ENCODE measurements around the gene CYP24A1. TPM values are rescaled to one million over a fixed set of nuclear protein-coding genes. Genes with fewer than 3 reads are reported as not detected.

Gene CYP24A1
- polyA plus RNA-seq, 1 donor (not counting 4 experiments of a cell fraction or from before 2014, with no cell fraction given) = 18.2 TPM

DNA sequence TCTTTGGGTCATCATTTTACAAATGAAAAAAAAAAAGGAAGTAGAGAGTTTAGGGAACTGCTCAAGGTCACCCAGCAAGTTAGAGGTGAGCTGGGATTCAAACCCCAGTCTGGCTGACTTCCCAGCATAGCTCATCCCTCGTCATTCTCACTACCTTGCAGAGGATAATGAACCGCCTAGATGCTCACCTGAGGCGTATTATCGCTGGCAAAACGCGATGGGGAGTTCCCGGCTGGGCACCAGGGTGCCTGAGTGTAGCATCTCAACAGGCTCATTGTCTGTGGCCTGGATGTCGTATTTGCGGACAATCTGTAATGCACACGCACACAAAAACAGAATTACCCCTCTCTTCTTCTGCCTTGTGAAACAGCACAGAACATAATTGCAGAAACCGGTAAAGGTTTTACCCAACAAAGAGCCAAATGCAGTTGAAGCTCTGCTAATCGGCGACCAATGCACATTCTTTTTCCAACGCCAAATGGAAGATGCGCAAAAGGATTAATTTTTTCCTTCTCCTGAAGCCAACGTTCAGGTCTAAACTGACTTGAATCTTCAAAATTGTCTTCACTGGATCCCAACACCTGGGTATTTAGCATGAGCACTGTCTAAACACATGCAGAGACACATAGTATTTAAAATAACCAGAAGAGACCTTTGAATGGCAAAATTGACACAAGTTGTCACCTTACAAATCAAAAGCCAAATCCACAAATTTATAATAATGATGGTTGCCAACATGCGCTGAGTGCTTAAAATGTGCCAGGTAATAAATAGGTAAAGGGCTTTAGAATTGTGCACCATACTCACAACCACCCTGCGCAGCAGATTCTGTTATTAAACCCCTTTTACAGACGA is 16.6 kb downstream of the CYP24A1 start:
- dilution Hi-C loops (cut with MboI; ENCODE audit: extremely low pct_ligation_motif_present, low sequenced_read_pairs) = no loop called here
- H3K36me3 ChIP-seq (ENCODE audit: control insufficient read depth in 2 of 2, extremely low read depth in 1 of 2, insufficient read depth in 2 of 2, low read length in 2 of 2) = no peaks in the 10 kb centered on the region
- no peak overlapping the region for H3K27ac ChIP-seq (ENCODE audit: control insufficient read depth, insufficient read depth, low read length)
- TF ChIP-seq EZH2 (IDR thresholded peaks at IDR 0.05; ENCODE audit: low read length) = no peak
- TF ChIP-seq, protein P1, sequence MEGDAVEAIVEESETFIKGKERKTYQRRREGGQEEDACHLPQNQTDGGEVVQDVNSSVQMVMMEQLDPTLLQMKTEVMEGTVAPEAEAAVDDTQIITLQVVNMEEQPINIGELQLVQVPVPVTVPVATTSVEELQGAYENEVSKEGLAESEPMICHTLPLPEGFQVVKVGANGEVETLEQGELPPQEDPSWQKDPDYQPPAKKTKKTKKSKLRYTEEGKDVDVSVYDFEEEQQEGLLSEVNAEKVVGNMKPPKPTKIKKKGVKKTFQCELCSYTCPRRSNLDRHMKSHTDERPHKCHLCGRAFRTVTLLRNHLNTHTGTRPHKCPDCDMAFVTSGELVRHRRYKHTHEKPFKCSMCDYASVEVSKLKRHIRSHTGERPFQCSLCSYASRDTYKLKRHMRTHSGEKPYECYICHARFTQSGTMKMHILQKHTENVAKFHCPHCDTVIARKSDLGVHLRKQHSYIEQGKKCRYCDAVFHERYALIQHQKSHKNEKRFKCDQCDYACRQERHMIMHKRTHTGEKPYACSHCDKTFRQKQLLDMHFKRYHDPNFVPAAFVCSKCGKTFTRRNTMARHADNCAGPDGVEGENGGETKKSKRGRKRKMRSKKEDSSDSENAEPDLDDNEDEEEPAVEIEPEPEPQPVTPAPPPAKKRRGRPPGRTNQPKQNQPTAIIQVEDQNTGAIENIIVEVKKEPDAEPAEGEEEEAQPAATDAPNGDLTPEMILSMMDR (optimal IDR thresholded peaks at IDR 0.05 in 1 of 3, IDR thresholded peaks at IDR 0.05 in 1 of 3, conservative IDR thresholded peaks at IDR 0.05 in 1 of 3; ENCODE audit: extremely low read depth in 1 of 3, insufficient read depth in 2 of 3, low read length in 3 of 3) = no peak
- no peak overlapping the region for H3K9ac ChIP-seq (ENCODE audit: control insufficient read depth, extremely low read depth, insufficient read depth, low read length)
- H4K20me1 ChIP-seq (ENCODE audit: control insufficient read depth, extremely low read depth, insufficient read depth, low read length) = no peaks in the 10 kb centered on the region
- no peaks in the 10 kb centered on the region for H3K79me2 ChIP-seq (ENCODE audit: control insufficient read depth, insufficient read depth, low read length)
- no peaks in the 10 kb centered on the region for H3K9me1 ChIP-seq (ENCODE audit: control insufficient read depth, extremely low read depth, insufficient read depth, low read length)
- no peaks in the 10 kb centered on the region for H3K27me3 ChIP-seq (ENCODE audit: control insufficient read depth, extremely low read depth, insufficient read depth, low read length)
- no peak overlapping the region for H2AFZ ChIP-seq (ENCODE audit: control insufficient read depth, low read length)
- no peak overlapping the region for H3K4me2 ChIP-seq (ENCODE audit: control insufficient read depth, extremely low read depth, insufficient read depth, low read depth, low read length)
- no peaks in the 10 kb centered on the region for H3K9me3 ChIP-seq (ENCODE audit: control insufficient read depth, low read depth, low read length)
- H3K4me1 ChIP-seq (ENCODE audit: control insufficient read depth, extremely low read depth, insufficient read depth, low read length) = peaks cover 11% of the 10 kb centered on the region
- no peak for FAIRE-seq
- DNase-seq (ENCODE audit: low read depth, low spot score) = no peak
- no peak overlapping the region for H3K4me3 ChIP-seq (ENCODE audit: control insufficient read depth in 2 of 3, extremely low read depth in 1 of 3, insufficient read depth in 2 of 3, low read depth in 1 of 3, low read length in 3 of 3)

DNA sequence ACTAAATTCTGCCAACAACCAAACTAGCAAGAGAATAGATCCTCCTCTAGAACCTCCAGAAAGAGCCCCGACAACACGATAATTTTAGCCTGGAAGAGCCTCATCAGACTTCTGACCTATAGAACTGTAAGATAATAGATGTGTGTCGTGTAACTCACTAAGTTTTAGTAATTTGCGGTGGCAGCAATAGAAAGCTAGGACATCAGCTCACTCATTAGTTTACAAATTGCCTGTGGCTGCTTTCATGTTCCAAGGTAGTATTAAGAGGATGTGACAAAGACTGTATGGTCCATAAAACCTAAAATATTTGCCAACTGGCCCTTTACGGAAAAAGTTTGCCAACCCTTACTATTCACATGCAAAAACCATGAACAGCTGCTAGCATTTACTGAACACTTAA is 17.3 kb downstream of the CYP24A1 start:
- no peaks in the 10 kb centered on the region for H3K9me3 ChIP-seq (ENCODE audit: control insufficient read depth, low read depth, low read length)
- no peaks in the 10 kb centered on the region for H4K20me1 ChIP-seq (ENCODE audit: control insufficient read depth, extremely low read depth, insufficient read depth, low read length)
- no peak overlapping the region for H3K4me2 ChIP-seq (ENCODE audit: control insufficient read depth, extremely low read depth, insufficient read depth, low read depth, low read length)
- no peak overlapping the region for H3K27ac ChIP-seq (ENCODE audit: control insufficient read depth, insufficient read depth, low read length)
- no peaks in the 10 kb centered on the region for H3K27me3 ChIP-seq (ENCODE audit: control insufficient read depth, extremely low read depth, insufficient read depth, low read length)
- no peak for TF ChIP-seq EZH2 (IDR thresholded peaks at IDR 0.05; ENCODE audit: low read length)
- TF ChIP-seq, protein P1 (optimal IDR thresholded peaks at IDR 0.05 in 1 of 3, IDR thresholded peaks at IDR 0.05 in 1 of 3, conservative IDR thresholded peaks at IDR 0.05 in 1 of 3; ENCODE audit: extremely low read depth in 1 of 3, insufficient read depth in 2 of 3, low read length in 3 of 3) = no peak
- peaks cover 13% of the 10 kb centered on the region for H3K4me1 ChIP-seq (ENCODE audit: control insufficient read depth, extremely low read depth, insufficient read depth, low read length)
- dilution Hi-C loops (cut with MboI; ENCODE audit: extremely low pct_ligation_motif_present, low sequenced_read_pairs) = no loop called here
- H3K36me3 ChIP-seq (ENCODE audit: control insufficient read depth in 2 of 2, extremely low read depth in 1 of 2, insufficient read depth in 2 of 2, low read length in 2 of 2) = no peaks in the 10 kb centered on the region
- FAIRE-seq (no peak), DNase-seq (ENCODE audit: low read depth, low spot score) (no peak)
- H2AFZ ChIP-seq (ENCODE audit: control insufficient read depth, low read length) = no peak overlapping the region
- no peaks in the 10 kb centered on the region for H3K9me1 ChIP-seq (ENCODE audit: control insufficient read depth, extremely low read depth, insufficient read depth, low read length)
- no peak overlapping the region for H3K4me3 ChIP-seq (ENCODE audit: control insufficient read depth in 2 of 3, extremely low read depth in 1 of 3, insufficient read depth in 2 of 3, low read depth in 1 of 3, low read length in 3 of 3)
- no peak overlapping the region for H3K9ac ChIP-seq (ENCODE audit: control insufficient read depth, extremely low read depth, insufficient read depth, low read length)
- H3K79me2 ChIP-seq (ENCODE audit: control insufficient read depth, insufficient read depth, low read length) = no peaks in the 10 kb centered on the region
